Spleen (tissue), 11 donors: Measurements from ENCODE around the gene CDC37. TPM values are rescaled to one million over a fixed set of nuclear protein-coding genes. Genes with fewer than 3 reads are reported as not detected.

Experiments used
- DNase-seq: peaks from one replicate; pipeline ENCODE4 v3.0.0-alpha.2; 2020
- H3K27ac ChIP-seq, 8 donors: fragments of 200-600 bp; sonication (generic) in 7 of 8; 1 replicate in 4 of 8; 2 replicates in 4 of 8; pipeline versions ENCODE4 v1.5.0 to v1.8.0; 2016 to 2021; ENCODE audit warnings: inconsistent platforms in 4 of 8, mild to moderate bottlenecking in 4 of 8, moderate library complexity in 1 of 8
- H3K27me3 ChIP-seq, 7 donors: fragments of 200-600 bp; sonication (generic) in 6 of 7; replicated peaks in 1 of 7; 1 replicate in 4 of 7; 2 replicates in 3 of 7; pipeline versions ENCODE4 v1.5.0 to v1.8.0; 2016 to 2021; ENCODE audit warnings: inconsistent platforms in 3 of 7, mild to moderate bottlenecking in 1 of 7
- H3K36me3 ChIP-seq, 6 donors: fragments of 200-600 bp; sonication (generic) in 5 of 6; 1 replicate in 4 of 6; 2 replicates in 2 of 6; pipeline versions ENCODE4 v1.5.0 to v1.8.0; 2016 to 2021; ENCODE audit warnings: inconsistent platforms in 2 of 6
- H3K4me1 ChIP-seq, 6 donors: fragments of 200-600 bp; sonication (generic) in 5 of 6; 1 replicate in 3 of 6; 2 replicates in 3 of 6; pipeline versions ENCODE4 v1.5.0 to v1.8.0; 2016 to 2021; ENCODE audit warnings: inconsistent platforms in 3 of 6
- H3K4me3 ChIP-seq, 8 donors: fragments of 200-600 bp; sonication (generic) in 7 of 8; 1 replicate in 4 of 8; 2 replicates in 4 of 8; pipeline versions ENCODE4 v1.5.0 to v1.8.0; 2016 to 2021; ENCODE audit warnings: inconsistent platforms in 4 of 8, mild to moderate bottlenecking in 4 of 8, moderate library complexity in 2 of 8
- H3K9me3 ChIP-seq, 8 donors: fragments of 200-600 bp; sonication (generic) in 7 of 8; 1 replicate in 4 of 8; 2 replicates in 4 of 8; pipeline versions ENCODE4 v1.5.0 to v1.8.0; 2016 to 2021; ENCODE audit warnings: inconsistent platforms in 4 of 8
- POLR2A ChIP-seq, 3 donors: fragments of 450-650 bp; IDR thresholded peaks; one replicate each; pipeline ENCODE4 v1.5.1; 2017; ENCODE audit warnings: antibody characterized with exemption in 3 of 3, mild to moderate bottlenecking in 1 of 3
- POLR2AphosphoS5 ChIP-seq, 3 donors: sonication (generic); formaldehyde crosslinking; IDR thresholded peaks; one replicate each; pipeline ENCODE4 v1.5.1; 2017; ENCODE audit warnings: antibody characterized with exemption in 3 of 3
- WGBS, 5 donors: extraction: QIAGEN DNeasy Blood & Tissue Kit in 3 of 5; methylation state at CpG; one replicate each; pipeline versions ENCODE4 v1.1.5 to v1.1.7; 2013 to 2018; 5-methylcytosine and 5-hydroxymethylcytosine counted together
- intact Hi-C: fragments of 100-400 bp; cut with DNase I; formaldehyde crosslinking; loops from one replicate; pipeline ENCODE4 v1.15.0; 2023; ENCODE audit warnings: low total_unique reads
- polyA plus RNA-seq, 3 donors: library from polyadenylated mRNA; stranded (reverse); fragments of 200-250 nt; gene quantifications; one replicate each; pipeline ENCODE4 v1.2.1, GENCODE V29; 2013
- total RNA-seq, 7 donors: library from RNA; depleted of rRNA in 3 of 7; stranded (reverse); fragments of >200 nt in 3 of 7; fragmentation: NEBNext Ultra II Directional in 4 of 7; extraction: Animal tissue kit (Norgen Biotek cat#: 25700) in 4 of 7; gene quantifications; one replicate each; pipeline versions ENCODE4 v1.1.0 to v1.2.1, GENCODE V29; 2016 to 2021
- TF ChIP-seq, protein P1 (sequence below), 11 experiments: fragments of 200-600 bp in 7 of 11; fragments of 450-650 bp in 4 of 11; sonication (generic) in 4 of 11; IDR thresholded peaks in 8 of 11; conservative IDR thresholded peaks in 3 of 11; 1 replicate in 7 of 11; 2 replicates in 4 of 11; pipeline versions ENCODE4 v1.4.0 to v1.8.0; 2016 to 2021; ENCODE audit warnings: antibody characterized with exemption in 11 of 11, inconsistent platforms in 4 of 11, mild to moderate bottlenecking in 1 of 11
- donor health status: healthy with polysubstance abuse.
- donor health status: DM: no; HTN: no; CAD: no; lungs with moderate emphysema.
- donor health status: DM: no; HTN: no; CAD: no.
- donor health status: Bipolar disorder and iron deficiency.
- donor health status: healthy.
- donor health status: DM: no; HTN: no; CAD: no.
- donor health status: DM: yes; HTN: yes; CAD: no.

The CDC37 gene
- total and polyA plus RNA-seq, 10 donors, result 131 to 387 (median 160) TPM

DNA sequence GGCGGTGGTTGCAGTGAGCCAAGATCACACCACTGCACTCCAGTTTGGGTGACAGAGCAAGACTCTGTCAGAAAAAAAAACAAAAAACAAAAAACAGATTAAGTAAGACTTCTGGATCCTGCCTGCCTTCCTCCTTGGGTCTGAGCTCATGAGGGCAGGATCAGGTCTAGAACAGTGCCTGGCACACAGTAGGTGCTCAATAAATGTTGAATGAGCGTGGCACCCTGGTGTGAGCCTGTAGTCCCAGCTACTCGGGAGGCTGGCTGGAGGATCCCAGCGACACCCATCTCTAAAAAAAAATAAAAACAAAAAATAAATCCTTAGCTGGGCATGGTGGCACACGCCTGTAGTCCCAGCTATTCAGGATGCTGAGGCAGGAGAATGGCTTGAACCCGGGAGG is 2.8 kb upstream of the CDC37 start:
- no peak for DNase-seq
- Histone ChIP-seq H3K4me3 (no peak overlapping the region), H3K4me1 (peaks cover 38 to 97% (median 86%) of the 10 kb centered on the region in 6 donors), H3K9me3 (no peaks in the 10 kb centered on the region), H3K27me3 (peaks cover 0 to 40% (median 14%) of the 10 kb centered on the region in 7 donors), H3K36me3 (no peaks in the 10 kb centered on the region), H3K27ac (peak overlapping the region in 3 of 8 donors; percentile 89 to 91 (median 90))
- TF ChIP-seq, protein P1, sequence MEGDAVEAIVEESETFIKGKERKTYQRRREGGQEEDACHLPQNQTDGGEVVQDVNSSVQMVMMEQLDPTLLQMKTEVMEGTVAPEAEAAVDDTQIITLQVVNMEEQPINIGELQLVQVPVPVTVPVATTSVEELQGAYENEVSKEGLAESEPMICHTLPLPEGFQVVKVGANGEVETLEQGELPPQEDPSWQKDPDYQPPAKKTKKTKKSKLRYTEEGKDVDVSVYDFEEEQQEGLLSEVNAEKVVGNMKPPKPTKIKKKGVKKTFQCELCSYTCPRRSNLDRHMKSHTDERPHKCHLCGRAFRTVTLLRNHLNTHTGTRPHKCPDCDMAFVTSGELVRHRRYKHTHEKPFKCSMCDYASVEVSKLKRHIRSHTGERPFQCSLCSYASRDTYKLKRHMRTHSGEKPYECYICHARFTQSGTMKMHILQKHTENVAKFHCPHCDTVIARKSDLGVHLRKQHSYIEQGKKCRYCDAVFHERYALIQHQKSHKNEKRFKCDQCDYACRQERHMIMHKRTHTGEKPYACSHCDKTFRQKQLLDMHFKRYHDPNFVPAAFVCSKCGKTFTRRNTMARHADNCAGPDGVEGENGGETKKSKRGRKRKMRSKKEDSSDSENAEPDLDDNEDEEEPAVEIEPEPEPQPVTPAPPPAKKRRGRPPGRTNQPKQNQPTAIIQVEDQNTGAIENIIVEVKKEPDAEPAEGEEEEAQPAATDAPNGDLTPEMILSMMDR (IDR thresholded peaks at IDR 0.05 in 8 of 11, conservative IDR thresholded peaks at IDR 0.05 in 3 of 11), result no peak
- TF ChIP-seq POLR2A (IDR thresholded peaks at IDR 0.05) (no peak), POLR2AphosphoS5 (IDR thresholded peaks at IDR 0.05) (no peak)
- intact Hi-C loops, result loop anchor here (10.0 kb wide), 1 partner anchor 169 kb away; no protein-coding TSS in a partner anchor
- 81 to 95% (median 85%) methylated on average over 6 of the region's 6 CpGs for WGBS, 5 donors

DNA sequence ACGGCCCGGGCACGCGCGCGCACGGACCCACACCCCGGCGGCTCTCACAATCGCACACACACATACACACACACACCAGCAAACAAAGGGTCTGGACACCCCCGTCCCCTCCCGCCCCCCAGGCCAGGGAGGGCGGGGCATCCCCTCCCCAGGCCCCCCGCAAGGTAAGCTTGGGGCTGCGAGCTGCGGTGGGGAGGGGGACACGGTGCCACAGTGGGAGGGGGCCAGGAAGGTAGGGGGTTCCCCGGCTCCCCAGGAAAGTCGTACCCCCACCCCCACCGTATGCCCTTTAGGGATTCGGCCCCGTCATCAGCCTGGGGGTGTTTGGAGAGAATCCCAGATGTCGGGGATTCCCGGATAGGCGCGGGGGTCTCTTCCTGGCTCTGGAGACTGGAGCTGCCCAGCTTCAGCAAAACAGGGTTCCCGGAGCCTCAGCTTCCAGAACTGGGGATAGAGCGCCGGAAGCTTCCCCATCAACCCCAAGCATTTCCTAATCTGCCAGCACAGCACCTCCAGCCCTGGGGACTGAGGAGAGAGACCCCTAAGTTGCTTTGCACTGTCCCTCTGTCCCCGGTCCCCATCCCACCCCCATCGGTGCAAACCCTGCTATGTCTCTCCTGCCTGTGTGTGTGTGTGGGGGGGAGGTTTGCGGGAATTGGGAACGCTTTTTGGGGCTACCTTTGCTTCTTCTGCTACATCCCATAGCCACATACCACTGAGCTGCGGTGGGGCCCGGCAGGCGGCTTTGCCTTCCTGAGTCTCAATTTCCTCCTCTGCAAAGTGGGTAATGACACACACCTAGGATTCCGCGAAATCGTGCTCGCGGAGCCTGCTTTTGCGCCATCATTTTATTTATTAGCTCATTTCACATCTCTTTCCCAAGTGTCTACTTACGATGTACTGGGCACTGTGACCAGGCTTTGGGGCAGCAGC is 1.8 kb upstream of the CDC37 start:
- H3K36me3 ChIP-seq, result peaks cover 0 to 3% (median 0%) of the 10 kb centered on the region in 6 donors
- intact Hi-C loops, result loop anchor here (10.0 kb wide), 1 partner anchor 170 kb away; no protein-coding TSS in a partner anchor
- H3K27me3 ChIP-seq, result peaks cover 0 to 40% (median 14%) of the 10 kb centered on the region in 7 donors
- peaks cover 46 to 97% (median 87%) of the 10 kb centered on the region in 6 donors for H3K4me1 ChIP-seq
- 5 to 8% (median 7%) methylated on average over 22 to 43 of the region's 43 CpGs for WGBS, 5 donors
- peak in 1 of 3 donors; percentile 6 for TF ChIP-seq POLR2AphosphoS5 (IDR thresholded peaks at IDR 0.05)
- TF ChIP-seq, protein P1 (IDR thresholded peaks at IDR 0.05 in 8 of 11, conservative IDR thresholded peaks at IDR 0.05 in 3 of 11), result no peak
- no peak for DNase-seq
- peak overlapping the region in 4 of 8 donors; percentile 10 to 91 (median 90) for H3K27ac ChIP-seq
- H3K4me3 ChIP-seq, result peak overlapping the region; percentile 20 to 98 (median 90)
- H3K9me3 ChIP-seq, result no peaks in the 10 kb centered on the region

DNA sequence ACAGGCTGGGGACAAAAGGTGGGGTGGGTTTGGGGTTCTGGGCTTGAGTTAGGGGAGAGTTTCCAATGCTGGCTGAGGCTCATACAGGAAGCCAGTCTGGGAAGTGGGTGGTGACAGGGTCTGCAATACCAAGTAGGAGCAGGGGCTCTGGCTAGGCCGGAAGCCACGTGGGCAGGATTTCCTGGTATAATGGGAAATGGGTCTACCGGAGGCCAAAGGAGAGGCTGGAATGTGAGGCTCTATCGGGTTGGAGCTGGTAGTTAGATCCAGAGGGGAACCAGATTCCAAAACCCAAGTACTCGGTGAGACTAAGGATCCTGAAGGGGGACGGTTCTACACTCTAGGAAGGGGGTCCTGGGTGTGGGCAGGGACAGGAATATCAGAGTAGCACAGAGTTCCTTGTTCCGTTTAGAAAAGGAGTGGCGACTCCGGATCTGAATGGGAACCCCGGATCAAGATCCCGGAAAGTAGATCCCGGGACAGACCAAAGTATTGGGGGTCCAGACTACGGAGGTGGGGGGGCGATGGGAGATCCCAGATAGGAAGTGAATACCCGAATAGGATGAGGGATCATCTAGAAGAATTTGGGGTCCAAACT is 802 bp downstream of the CDC37 start:
- peaks cover 0 to 28% (median 14%) of the 10 kb centered on the region in 7 donors for H3K27me3 ChIP-seq
- peak overlapping the region in 7 of 8 donors; percentile 42 to 91 (median 85) for H3K27ac ChIP-seq
- peaks cover 48 to 97% (median 83%) of the 10 kb centered on the region in 6 donors for H3K4me1 ChIP-seq
- H3K4me3 ChIP-seq, result peak overlapping the region; percentile 86 to 98 (median 90)
- peaks cover 0 to 28% (median 0%) of the 10 kb centered on the region in 6 donors for H3K36me3 ChIP-seq
- no peak for DNase-seq
- WGBS, 5 donors, result 0 to 1% (median 0%) methylated on average over 15 of the region's 15 CpGs
- peak in 2 of 3 donors; percentile 61 to 68 for TF ChIP-seq POLR2AphosphoS5 (IDR thresholded peaks at IDR 0.05)
- TF ChIP-seq, protein P1 (IDR thresholded peaks at IDR 0.05 in 8 of 11, conservative IDR thresholded peaks at IDR 0.05 in 3 of 11), result no peak
- no peaks in the 10 kb centered on the region for H3K9me3 ChIP-seq
- intact Hi-C loops, result loop anchor here (10.0 kb wide), 1 partner anchor 172 kb away; no protein-coding TSS in a partner anchor
